Sigmoid colon (tissue), 7 donors: ENCODE results near the gene KIAA1549. TPM values are rescaled to one million over a fixed set of nuclear protein-coding genes. Genes with fewer than 3 reads are reported as not detected.
"Not testable (repeated sequence)": the region's sequence is repeated elsewhere in the genome, so short reads cannot be mapped to it uniquely, and the experiment has no call there.

Experiments
- DNase-seq: peaks from one replicate; pipeline ENCODE4 v3.0.0-alpha.2; 2019
- H3K27ac ChIP-seq, 4 donors: fragments of 200-600 bp; sonication (generic); one replicate each; pipeline ENCODE4 v1.5.1; 2016 to 2019; ENCODE audit warnings: mild to moderate bottlenecking in 1 of 4
- H3K27me3 ChIP-seq, 3 donors: fragments of 200-600 bp; sonication (generic); one replicate each; pipeline ENCODE4 v1.5.1; 2019; ENCODE audit warnings: mild to moderate bottlenecking in 1 of 3
- H3K36me3 ChIP-seq, 4 donors: fragments of 200-600 bp; sonication (generic); one replicate each; pipeline ENCODE4 v1.5.1; 2016 to 2019
- H3K4me1 ChIP-seq, 4 donors: fragments of 200-600 bp; sonication (generic); one replicate each; pipeline ENCODE4 v1.5.1; 2017 to 2019
- H3K4me3 ChIP-seq, 4 donors: fragments of 200-600 bp; sonication (generic); one replicate each; pipeline ENCODE4 v1.5.1; 2017 to 2019; ENCODE audit warnings: mild to moderate bottlenecking in 2 of 4, moderate library complexity in 1 of 4
- H3K9me3 ChIP-seq, 4 donors: fragments of 200-600 bp in 3 of 4; sonication (generic) in 3 of 4; one replicate each; pipeline versions ENCODE4 v1.5.1 to v1.6.1; 2013 to 2019
- EP300 ChIP-seq, 4 donors: sonication (generic); formaldehyde crosslinking; IDR thresholded peaks; one replicate each; pipeline ENCODE4 v1.6.1; 2017; ENCODE audit warnings: antibody characterized with exemption in 4 of 4
- POLR2A ChIP-seq, 2 donors: fragments of 450-650 bp; IDR thresholded peaks; one replicate each; pipeline ENCODE4 v1.6.1; 2016; ENCODE audit warnings: antibody characterized with exemption in 2 of 2, mild to moderate bottlenecking in 2 of 2, moderate library complexity in 2 of 2
- POLR2AphosphoS5 ChIP-seq, 4 donors: sonication (generic); formaldehyde crosslinking; IDR thresholded peaks; one replicate each; pipeline ENCODE4 v1.6.1; 2017; ENCODE audit warnings: antibody characterized with exemption in 4 of 4
- WGBS, 2 donors: extraction: QIAGEN DNeasy Blood & Tissue Kit; methylation state at CpG; one replicate each; pipeline ENCODE4 v1.1.7; 2013; 5-methylcytosine and 5-hydroxymethylcytosine counted together
- intact Hi-C: fragments of 100-400 bp; cut with DNase I; formaldehyde crosslinking; loops from one replicate; pipeline ENCODE4 v1.15.1; 2023
- polyA plus RNA-seq, 3 donors: library from polyadenylated mRNA; stranded (reverse); fragments of 200-250 nt; gene quantifications; one replicate each; pipeline ENCODE4 v1.2.3, GENCODE V29; 2013
- total RNA-seq, 4 donors: library from RNA; depleted of rRNA; stranded (reverse); fragments of >200 nt; gene quantifications; one replicate each; pipeline ENCODE4 v1.1.0, GENCODE V29; 2016
- TF ChIP-seq, protein P1 (sequence below), 4 experiments: fragments of 450-650 bp in 3 of 4; fragments of 200-600 bp in 1 of 4; IDR thresholded peaks; one replicate each; pipeline ENCODE4 v1.5.1; 2016 to 2019; ENCODE audit warnings: antibody characterized with exemption in 4 of 4, mild to moderate bottlenecking in 3 of 4, moderate library complexity in 2 of 4
- donor health status: healthy with polysubstance abuse.
- donor health status: Bipolar disorder and iron deficiency.
- donor health status: healthy.

KIAA1549 gene
- total and polyA plus RNA-seq, 7 donors, result under 0.01 to 3.0 (median 1.1) TPM

DNA sequence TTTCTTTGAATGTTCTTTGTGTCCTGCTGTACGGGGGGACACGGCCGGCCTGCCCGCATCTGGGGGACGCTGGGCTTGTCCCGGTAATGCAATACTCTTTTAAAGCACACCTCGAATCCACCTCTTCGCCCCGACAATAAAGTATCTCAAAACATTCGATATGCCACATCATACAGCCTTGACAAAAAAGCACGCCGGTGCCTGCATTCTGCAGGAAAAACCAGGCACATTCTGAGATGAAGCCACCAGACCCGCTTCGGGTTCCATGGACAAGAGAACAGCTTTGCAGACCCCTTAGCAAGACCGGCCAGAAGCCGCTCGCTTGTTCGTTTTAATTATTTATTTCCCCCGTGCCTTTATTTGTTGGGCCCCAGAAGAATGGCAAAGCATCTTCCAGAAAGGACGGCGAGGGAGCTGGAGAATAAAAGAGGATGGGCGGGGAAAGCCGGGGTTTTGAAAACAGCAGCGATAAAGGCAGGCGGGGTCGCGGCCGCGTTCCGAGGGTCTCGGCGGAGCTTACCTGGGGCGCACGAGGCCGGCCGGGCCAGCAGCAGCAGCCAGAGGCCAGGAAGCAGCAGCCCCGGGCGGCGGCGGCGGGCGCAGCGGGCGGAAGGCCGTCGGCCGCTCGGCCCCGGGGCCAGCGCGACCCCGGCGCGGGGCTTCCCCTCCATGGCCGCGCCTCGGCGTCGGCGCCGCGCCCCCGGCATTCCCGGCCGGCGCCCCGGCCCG is 462 bp downstream of the KIAA1549 start:
- no peaks in the 10 kb centered on the region for H3K27me3 ChIP-seq
- H3K4me1 ChIP-seq, result peaks cover 0 to 21% (median 17%) of the 10 kb centered on the region in 4 donors
- peak overlapping the region; percentile 43 to 71 (median 56) for H3K4me3 ChIP-seq
- H3K27ac ChIP-seq, result peak overlapping the region in 1 of 4 donors; percentile 22
- TF ChIP-seq POLR2A (IDR thresholded peaks at IDR 0.05) (no peak), POLR2AphosphoS5 (IDR thresholded peaks at IDR 0.05) (no peak), EP300 (IDR thresholded peaks at IDR 0.05) (no peak)
- TF ChIP-seq, protein P1, sequence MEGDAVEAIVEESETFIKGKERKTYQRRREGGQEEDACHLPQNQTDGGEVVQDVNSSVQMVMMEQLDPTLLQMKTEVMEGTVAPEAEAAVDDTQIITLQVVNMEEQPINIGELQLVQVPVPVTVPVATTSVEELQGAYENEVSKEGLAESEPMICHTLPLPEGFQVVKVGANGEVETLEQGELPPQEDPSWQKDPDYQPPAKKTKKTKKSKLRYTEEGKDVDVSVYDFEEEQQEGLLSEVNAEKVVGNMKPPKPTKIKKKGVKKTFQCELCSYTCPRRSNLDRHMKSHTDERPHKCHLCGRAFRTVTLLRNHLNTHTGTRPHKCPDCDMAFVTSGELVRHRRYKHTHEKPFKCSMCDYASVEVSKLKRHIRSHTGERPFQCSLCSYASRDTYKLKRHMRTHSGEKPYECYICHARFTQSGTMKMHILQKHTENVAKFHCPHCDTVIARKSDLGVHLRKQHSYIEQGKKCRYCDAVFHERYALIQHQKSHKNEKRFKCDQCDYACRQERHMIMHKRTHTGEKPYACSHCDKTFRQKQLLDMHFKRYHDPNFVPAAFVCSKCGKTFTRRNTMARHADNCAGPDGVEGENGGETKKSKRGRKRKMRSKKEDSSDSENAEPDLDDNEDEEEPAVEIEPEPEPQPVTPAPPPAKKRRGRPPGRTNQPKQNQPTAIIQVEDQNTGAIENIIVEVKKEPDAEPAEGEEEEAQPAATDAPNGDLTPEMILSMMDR (IDR thresholded peaks at IDR 0.05), result no peak
- intact Hi-C loops, result loop anchor here (5.0 kb wide), 1 partner anchor 93 kb away; no protein-coding TSS in a partner anchor
- H3K36me3 ChIP-seq, result no peaks in the 10 kb centered on the region
- no peaks in the 10 kb centered on the region for H3K9me3 ChIP-seq
- WGBS, 2 donors, result 0 to 1% methylated on average over 68 of the region's 68 CpGs
- no peak for DNase-seq

DNA sequence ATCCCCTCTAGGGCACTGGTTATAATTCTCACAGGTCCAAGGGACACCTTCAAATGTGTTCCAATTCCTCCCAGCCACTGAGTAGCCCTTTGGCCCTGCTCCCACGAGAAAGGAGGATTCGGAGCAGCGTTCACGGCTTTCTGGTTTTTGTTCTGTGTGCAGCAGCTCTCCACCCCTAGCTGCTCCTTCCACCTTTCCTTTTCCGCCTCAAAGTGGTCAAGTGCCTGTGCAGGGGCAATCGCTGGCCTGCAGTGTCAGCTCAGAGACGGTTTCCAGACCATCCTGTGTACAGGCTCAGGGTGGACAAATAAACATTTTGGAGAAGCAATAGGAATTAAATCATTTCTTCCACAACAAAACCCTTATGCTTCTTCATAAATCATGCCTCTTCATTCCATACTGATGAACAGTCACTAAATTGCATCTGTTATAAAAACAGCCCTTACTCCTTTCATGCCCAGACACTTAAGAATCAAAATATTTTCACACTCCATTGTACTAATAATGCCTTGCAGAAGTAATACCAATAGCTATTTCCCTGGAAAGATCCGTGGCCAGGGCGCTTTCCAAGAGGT is 1.1 kb downstream of the KIAA1549 start:
- Histone ChIP-seq H3K4me3 (peak overlapping the region; percentile 43 to 71 (median 56)), H3K36me3 (no peaks in the 10 kb centered on the region), H3K9me3 (no peaks in the 10 kb centered on the region), H3K4me1 (peaks cover 0 to 21% (median 17%) of the 10 kb centered on the region in 4 donors), H3K27ac (no peak overlapping the region), H3K27me3 (no peaks in the 10 kb centered on the region)
- no peak for DNase-seq
- WGBS, 2 donors, result 19 to 54% methylated on average over 9 of the region's 9 CpGs
- intact Hi-C loops, result loop anchor here (5.0 kb wide), 1 partner anchor 93 kb away; no protein-coding TSS in a partner anchor
- TF ChIP-seq POLR2AphosphoS5 (IDR thresholded peaks at IDR 0.05) (no peak), EP300 (IDR thresholded peaks at IDR 0.05) (no peak), POLR2A (IDR thresholded peaks at IDR 0.05) (no peak)
- TF ChIP-seq, protein P1 (IDR thresholded peaks at IDR 0.05), result no peak

DNA sequence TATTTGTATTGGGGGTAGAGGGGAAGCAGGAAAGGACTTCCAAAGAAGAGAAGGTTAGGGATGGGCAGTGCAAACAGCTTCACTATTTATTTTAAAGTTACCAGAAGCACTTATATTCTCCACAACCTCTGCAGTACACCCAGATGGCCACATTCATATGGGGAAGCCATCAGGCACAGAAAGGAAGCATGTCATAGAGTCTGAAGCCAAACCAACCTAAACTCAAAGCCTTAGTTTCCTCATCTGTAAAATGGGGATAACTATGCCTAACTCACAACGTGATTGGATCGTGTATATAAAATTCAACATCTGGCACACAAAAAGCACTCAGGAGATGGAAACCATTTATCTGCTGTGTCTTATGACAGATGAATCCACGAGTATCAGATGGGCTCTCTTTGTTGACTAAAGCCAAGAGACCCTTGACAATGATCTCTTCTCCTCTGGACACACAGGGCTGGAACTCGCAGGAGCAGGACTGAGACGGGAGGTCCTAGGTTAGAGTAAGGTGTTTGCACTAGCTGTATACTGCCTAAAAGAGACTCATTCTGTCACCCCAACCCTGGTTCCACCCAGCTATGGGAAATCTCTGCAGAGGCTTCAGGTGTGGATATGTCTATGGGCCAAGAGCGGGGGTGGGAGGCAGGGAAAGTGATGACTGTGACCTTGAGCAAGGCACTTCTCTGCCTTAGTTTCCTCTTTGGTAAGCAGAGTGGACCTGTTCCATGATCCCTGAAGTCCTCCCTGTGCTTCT is 1.8 kb downstream of the KIAA1549 start:
- Histone ChIP-seq H3K4me3 (no peak overlapping the region), H3K27me3 (no peaks in the 10 kb centered on the region), H3K4me1 (peaks cover 0 to 21% (median 17%) of the 10 kb centered on the region in 4 donors), H3K36me3 (no peaks in the 10 kb centered on the region), H3K27ac (no peak overlapping the region), H3K9me3 (no peaks in the 10 kb centered on the region)
- intact Hi-C loops, result no loop called here
- TF ChIP-seq EP300 (IDR thresholded peaks at IDR 0.05) (no peak), POLR2A (IDR thresholded peaks at IDR 0.05) (no peak), POLR2AphosphoS5 (IDR thresholded peaks at IDR 0.05) (no peak)
- TF ChIP-seq, protein P1 (IDR thresholded peaks at IDR 0.05), result no peak
- no peak for DNase-seq
- 92 to 94% methylated on average over 6 of the region's 6 CpGs for WGBS, 2 donors

DNA sequence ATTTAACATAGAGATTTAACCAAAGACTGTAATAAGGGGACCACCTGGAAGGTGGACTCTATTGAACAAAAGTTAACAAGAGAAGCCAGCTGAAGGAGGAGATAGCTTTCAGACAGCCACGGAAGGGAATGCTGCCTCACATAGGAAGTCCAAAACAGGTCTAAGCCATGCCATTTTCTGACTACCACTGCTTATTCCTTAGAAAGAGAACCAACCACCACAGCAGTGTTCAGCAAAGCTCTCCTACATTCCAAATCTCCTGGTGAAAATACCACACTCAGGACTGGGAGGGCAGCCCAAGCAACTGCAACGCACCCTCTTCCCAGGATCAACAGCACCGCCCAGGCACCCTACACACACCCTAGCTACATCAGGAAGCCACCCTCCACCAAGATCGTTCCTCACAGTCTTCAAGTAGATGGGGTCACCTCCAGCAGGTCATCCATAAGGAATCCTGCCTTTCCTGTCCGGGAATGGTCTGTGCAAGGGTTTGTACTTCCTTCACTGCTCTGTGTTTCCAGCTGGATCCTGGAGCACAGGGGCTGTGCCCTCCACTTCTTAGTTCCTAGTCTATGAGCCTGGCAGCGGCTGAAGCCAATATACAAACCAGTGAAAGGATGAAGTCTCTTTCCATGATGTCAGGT is 2.5 kb downstream of the KIAA1549 start:
- no peak overlapping the region for H3K27ac ChIP-seq
- no peak for DNase-seq

DNA sequence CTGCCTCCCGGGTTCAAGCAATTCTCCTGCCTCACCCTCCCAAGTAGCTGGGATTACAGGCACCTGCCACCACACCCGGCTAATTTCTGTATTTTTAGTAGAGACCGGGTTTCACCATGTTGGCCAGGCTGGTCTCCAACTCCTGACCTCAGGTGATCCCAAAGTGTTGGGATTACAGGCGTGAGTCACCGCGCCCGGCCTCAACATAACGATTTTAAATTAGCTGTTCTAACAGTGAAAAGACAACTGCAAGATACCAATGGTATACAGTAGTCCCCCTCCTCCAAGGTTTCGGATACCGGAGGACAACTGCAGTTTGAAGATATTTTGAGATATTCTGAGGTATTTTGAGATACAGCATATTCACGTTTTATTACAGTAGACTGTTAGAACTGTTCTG is 5.0 kb downstream of the KIAA1549 start:
- H3K27ac ChIP-seq, H3K36me3 ChIP-seq, DNase-seq, H3K4me3 ChIP-seq, H3K27me3 ChIP-seq, intact Hi-C loops, H3K9me3 ChIP-seq: not testable (repeated sequence)
- peaks cover 0 to 12% (median 10%) of the 10 kb centered on the region in 4 donors for H3K4me1 ChIP-seq
- 65 to 84% methylated on average over 11 of the region's 11 CpGs for whole genome bisulfite sequencing, 2 donors

More for the DNA sequence above, 2.5 kb downstream of the KIAA1549 start:
- Histone ChIP-seq H3K9me3 (no peaks in the 10 kb centered on the region), H3K4me1 (peaks cover 0 to 21% (median 17%) of the 10 kb centered on the region in 4 donors), H3K27me3 (no peaks in the 10 kb centered on the region), H3K4me3 (no peak overlapping the region), H3K36me3 (no peaks in the 10 kb centered on the region)
- intact Hi-C loops, result no loop called here
- TF ChIP-seq, protein P1 (IDR thresholded peaks at IDR 0.05), result no peak
- TF ChIP-seq POLR2AphosphoS5 (IDR thresholded peaks at IDR 0.05) (no peak), POLR2A (IDR thresholded peaks at IDR 0.05) (no peak), EP300 (IDR thresholded peaks at IDR 0.05) (no peak)
- 82 to 86% methylated on average over 6 of the region's 6 CpGs for WGBS, 2 donors
